Measurements from ENCODE around the gene KCNJ12.
A peak's percentile ranks its signal among the peaks of the same experiment; 100 is the strongest.
"Not testable (repeated sequence)": the region's sequence is repeated elsewhere in the genome, so short reads cannot be mapped to it uniquely, and the experiment has no call there.

Gene KCNJ12

GRCh38 chr17:21436883-21437836 is 61.0 kb downstream of the KCNJ12 start:
- Mint-ChIP-seq H3K27me3 (peaks cover 18 to 40% of the 10 kb centered on the region in 2 donors), H3K27ac (peak overlapping the region in 1 of 2 donors; percentile 39)
- not testable (repeated sequence) for H3K4me1 Mint-ChIP-seq (ENCODE audit: low read depth in 2 of 2); DNase-seq; ATAC-seq (replicated peaks); H3K9me3 Mint-ChIP-seq; H3K4me3 Mint-ChIP-seq; H3K36me3 Mint-ChIP-seq (ENCODE audit: insufficient read depth)

DNA sequence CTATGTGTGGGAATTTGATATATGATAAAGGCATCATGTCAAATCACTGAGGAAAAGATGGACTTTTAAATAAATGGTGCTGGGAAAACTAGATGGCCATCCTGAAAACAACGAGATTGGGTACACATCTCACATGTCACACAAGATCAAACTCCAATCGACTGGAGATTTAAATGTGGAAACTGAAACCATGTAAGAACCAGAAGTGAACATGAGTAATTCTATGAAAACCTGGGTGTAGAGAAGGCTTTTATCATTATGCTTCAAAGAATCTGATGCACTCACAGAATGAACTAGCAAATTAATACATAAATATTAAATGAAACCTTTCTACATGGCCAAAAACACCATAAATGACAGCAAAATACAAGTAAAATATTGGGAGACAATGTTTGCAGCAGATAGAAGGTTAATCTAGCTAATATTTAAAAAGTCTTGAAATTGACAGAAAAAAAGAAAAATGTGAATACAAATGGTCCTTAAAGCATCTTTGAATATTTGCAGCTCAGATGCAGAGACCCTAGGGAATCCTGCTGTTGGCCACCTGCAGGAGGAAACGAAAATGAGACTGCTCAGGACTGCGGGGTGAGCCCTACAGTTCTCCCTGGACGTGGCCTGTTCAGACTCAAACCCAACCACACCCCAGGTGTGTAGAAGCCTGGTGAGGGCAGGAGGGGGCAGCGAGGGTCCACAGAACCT is 62.3 kb downstream of the KCNJ12 start:
- H3K36me3 Mint-ChIP-seq (ENCODE audit: insufficient read depth); H3K4me3 Mint-ChIP-seq; ATAC-seq (replicated peaks); H3K27ac Mint-ChIP-seq; DNase-seq; H3K9me3 Mint-ChIP-seq; H3K4me1 Mint-ChIP-seq (ENCODE audit: low read depth in 2 of 2): not testable (repeated sequence)
- H3K27me3 Mint-ChIP-seq = peaks cover 18 to 33% of the 10 kb centered on the region in 2 donors

DNA sequence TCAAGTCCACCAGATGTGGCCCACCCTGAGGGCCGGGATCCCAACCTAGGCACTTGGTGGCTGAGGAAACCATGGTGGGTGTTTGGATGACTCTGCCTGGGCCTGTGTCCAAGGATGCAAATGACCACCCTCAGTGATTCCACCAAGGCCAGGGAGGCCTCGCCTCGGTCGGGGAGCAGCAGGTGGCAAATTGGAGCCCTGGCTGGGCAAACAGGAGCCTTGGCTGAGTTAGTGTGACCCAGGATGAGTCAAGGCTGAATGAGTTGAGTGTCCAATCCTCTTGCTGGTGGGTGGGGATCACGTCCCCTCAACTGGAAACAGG is 62.8 kb downstream of the KCNJ12 start:
- not testable (repeated sequence) for H3K4me1 Mint-ChIP-seq (ENCODE audit: low read depth in 2 of 2); H3K9me3 Mint-ChIP-seq; H3K27ac Mint-ChIP-seq; H3K4me3 Mint-ChIP-seq; H3K36me3 Mint-ChIP-seq (ENCODE audit: insufficient read depth); DNase-seq; ATAC-seq (replicated peaks)
- H3K27me3 Mint-ChIP-seq = peaks cover 14 to 28% of the 10 kb centered on the region in 2 donors

GRCh38 chr17:21445091-21445650 is 69.0 kb downstream of the KCNJ12 start:
- no peak for ATAC-seq (replicated peaks)
- peaks cover 14 to 36% of the 10 kb centered on the region in 2 donors for H3K27me3 Mint-ChIP-seq
- no peaks in the 10 kb centered on the region for H3K36me3 Mint-ChIP-seq (ENCODE audit: insufficient read depth)
- no peak overlapping the region for H3K27ac Mint-ChIP-seq
- H3K4me1 Mint-ChIP-seq (ENCODE audit: low read depth in 2 of 2) = no peaks in the 10 kb centered on the region
- no peaks in the 10 kb centered on the region for H3K9me3 Mint-ChIP-seq
- DNase-seq = no peak
- H3K4me3 Mint-ChIP-seq = no peak overlapping the region

DNA sequence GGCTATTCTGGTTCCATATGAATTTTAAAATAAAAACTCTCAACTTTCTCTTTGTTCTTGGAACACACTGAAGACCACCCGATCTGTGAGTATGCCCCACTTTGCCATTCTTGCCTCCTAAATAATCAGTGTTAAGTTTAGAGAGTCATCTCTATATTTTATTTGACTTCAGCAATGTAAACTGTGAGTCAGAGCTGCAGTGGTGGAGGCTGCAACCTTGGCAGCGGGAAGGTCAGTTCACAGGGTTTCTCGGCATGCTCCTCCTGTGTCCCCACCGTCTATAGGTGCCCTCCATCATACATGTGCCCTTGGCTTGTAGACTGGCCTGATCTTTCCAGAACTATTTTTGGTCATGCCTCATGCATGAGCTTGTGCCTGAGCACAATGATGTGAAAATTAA is 71.4 kb downstream of the KCNJ12 start:
- not testable (repeated sequence) for H3K9me3 Mint-ChIP-seq; DNase-seq; ATAC-seq (replicated peaks); H3K36me3 Mint-ChIP-seq (ENCODE audit: insufficient read depth); H3K27ac Mint-ChIP-seq; H3K4me1 Mint-ChIP-seq (ENCODE audit: low read depth in 2 of 2); H3K4me3 Mint-ChIP-seq
- peaks cover 17 to 44% of the 10 kb centered on the region in 2 donors for H3K27me3 Mint-ChIP-seq

DNA sequence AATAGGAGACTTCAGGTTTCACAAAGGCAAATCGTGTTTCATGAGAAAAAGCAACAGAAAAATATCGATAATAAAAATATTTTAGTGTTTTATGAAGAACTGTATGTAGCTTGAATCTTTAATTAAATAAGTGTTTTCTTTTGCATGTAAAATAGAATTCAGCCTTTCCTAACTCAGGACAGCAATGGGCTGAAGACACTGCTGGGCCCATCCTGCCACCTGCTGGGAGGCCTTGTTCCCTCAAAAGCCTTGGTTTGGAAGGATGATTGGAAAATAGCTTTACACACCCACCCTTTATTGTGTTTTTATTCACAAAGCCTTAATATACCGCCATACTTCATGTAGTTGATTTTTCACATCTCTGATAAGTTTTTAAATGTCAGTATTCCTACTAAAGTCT is 73.7 kb downstream of the KCNJ12 start:
- DNase-seq; H3K27ac Mint-ChIP-seq; H3K4me1 Mint-ChIP-seq (ENCODE audit: low read depth in 2 of 2); H3K4me3 Mint-ChIP-seq; ATAC-seq (replicated peaks); H3K36me3 Mint-ChIP-seq (ENCODE audit: insufficient read depth); H3K9me3 Mint-ChIP-seq: not testable (repeated sequence)
- peaks cover 22 to 64% of the 10 kb centered on the region in 2 donors for H3K27me3 Mint-ChIP-seq

DNA sequence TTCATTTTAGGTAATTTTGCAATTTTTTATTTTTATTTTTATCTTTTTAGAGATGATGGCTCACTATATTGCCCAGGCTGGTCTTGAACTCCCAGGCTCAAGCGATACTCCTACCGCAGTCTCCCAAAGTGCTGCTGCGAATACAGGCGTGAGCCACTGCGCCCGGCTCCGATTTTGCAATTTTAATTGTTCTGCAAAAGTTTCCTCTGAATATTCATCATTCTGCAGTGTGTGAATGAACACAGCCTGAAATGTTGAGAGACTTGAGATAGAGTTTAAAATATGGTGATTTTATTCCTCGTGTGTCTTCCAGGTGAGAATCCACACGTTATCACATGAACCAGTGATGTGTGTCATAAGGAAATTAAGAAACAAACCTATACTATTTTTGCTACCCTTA is 75.8 kb downstream of the KCNJ12 start:
- Mint-ChIP-seq H3K36me3 (ENCODE audit: insufficient read depth) (no peaks in the 10 kb centered on the region), H3K4me1 (ENCODE audit: low read depth in 2 of 2) (peaks cover 2 to 4% of the 10 kb centered on the region in 2 donors), H3K4me3 (peak overlapping the region in 1 of 2 donors; percentile 27), H3K27ac (no peak overlapping the region), H3K27me3 (peaks cover 22 to 70% of the 10 kb centered on the region in 2 donors), H3K9me3 (no peaks in the 10 kb centered on the region)
- ATAC-seq (replicated peaks) (no peak), DNase-seq (no peak)

DNA sequence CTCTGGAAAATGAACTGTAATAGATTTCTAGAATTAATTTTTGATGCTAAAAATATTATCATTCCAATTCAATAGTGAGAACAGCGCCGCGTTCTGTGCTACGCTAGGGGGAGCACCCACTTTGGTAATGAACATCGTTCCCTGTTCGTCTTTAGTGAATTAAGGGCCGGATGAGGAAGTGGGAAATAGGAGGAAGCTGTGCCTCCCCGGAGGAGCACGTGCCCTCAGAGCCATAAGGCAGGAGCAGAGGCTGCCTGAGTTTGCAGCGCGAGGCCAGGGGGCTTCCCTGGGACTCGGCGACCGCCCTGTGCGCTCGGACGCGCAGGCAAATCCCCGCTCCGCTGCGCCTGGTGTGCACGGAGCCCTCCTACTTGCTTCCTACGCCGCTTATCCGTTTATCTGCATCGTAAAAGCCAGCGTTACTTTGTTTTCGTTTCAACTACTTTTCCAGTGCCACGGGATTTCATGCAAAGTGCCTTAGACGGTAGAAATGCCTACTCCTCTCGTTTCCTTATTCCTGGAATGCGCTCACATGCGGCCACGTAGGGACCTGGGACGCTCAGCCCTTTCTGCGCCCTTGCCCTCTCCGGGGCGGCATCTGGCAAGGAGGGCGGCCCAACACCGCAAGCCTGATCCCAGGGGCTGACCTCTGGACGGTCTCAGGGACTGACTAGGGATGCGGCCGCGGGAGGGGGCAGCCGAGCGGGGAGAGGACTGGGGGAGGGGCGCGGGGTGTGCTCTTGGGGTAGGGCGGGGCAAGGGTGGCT is 76.4 kb downstream of the KCNJ12 start:
- H3K27ac Mint-ChIP-seq = no peak overlapping the region
- H3K27me3 Mint-ChIP-seq = peaks cover 22 to 64% of the 10 kb centered on the region in 2 donors
- DNase-seq (no peak), ATAC-seq (replicated peaks) (no peak)
- H3K36me3 Mint-ChIP-seq (ENCODE audit: insufficient read depth) = no peaks in the 10 kb centered on the region
- H3K4me3 Mint-ChIP-seq = peak overlapping the region; percentile 27 to 43
- H3K9me3 Mint-ChIP-seq = no peaks in the 10 kb centered on the region
- H3K4me1 Mint-ChIP-seq (ENCODE audit: low read depth in 2 of 2) = peaks cover 8 to 10% of the 10 kb centered on the region in 2 donors

- no peak overlapping the region for H3K27ac Mint-ChIP-seq
- ATAC-seq (replicated peaks) (no peak), DNase-seq (no peak)
- H3K36me3 Mint-ChIP-seq (ENCODE audit: insufficient read depth) = no peaks in the 10 kb centered on the region
- peaks cover 20 to 61% of the 10 kb centered on the region in 2 donors for H3K27me3 Mint-ChIP-seq
- peaks cover 8 to 10% of the 10 kb centered on the region in 2 donors for H3K4me1 Mint-ChIP-seq (ENCODE audit: low read depth in 2 of 2)
- no peak overlapping the region for H3K4me3 Mint-ChIP-seq
- no peaks in the 10 kb centered on the region for H3K9me3 Mint-ChIP-seq
Observed at GRCh38 chr17:21453144-21453898, 77.2 kb downstream of the KCNJ12 start.

GRCh38 chr17:21454006-21454405 is 77.8 kb downstream of the KCNJ12 start:
- H3K4me3 Mint-ChIP-seq; H3K27ac Mint-ChIP-seq; ATAC-seq (replicated peaks); H3K9me3 Mint-ChIP-seq; DNase-seq; H3K36me3 Mint-ChIP-seq (ENCODE audit: insufficient read depth): not testable (repeated sequence)
- peaks cover 13 to 60% of the 10 kb centered on the region in 2 donors for H3K27me3 Mint-ChIP-seq
- H3K4me1 Mint-ChIP-seq (ENCODE audit: low read depth in 2 of 2) = peaks cover 8 to 10% of the 10 kb centered on the region in 2 donors

DNA sequence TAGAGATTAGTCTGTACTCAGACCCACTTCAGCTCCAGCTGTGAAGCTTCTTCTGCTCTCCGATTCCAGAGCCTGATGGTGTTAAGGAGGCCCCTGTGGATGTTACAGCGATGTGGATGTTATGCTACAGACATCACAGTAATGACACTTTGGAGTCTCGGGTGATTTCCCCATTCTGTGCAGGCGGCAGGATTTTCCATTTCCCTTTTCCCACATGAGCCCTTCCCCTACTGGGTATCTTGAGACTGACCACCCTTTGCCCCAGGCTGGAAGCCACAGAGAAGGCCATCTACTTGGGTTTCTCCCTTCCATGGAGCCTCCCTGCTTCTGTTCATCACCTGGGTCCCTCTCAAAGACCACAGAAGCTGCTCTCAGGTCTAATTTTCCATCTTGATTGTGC is 78.3 kb downstream of the KCNJ12 start:
- DNase-seq = no peak
- Mint-ChIP-seq H3K36me3 (ENCODE audit: insufficient read depth) (no peaks in the 10 kb centered on the region), H3K4me3 (no peak overlapping the region), H3K27ac (no peak overlapping the region), H3K4me1 (ENCODE audit: low read depth in 2 of 2) (peaks cover 8 to 10% of the 10 kb centered on the region in 2 donors), H3K27me3 (peaks cover 12 to 56% of the 10 kb centered on the region in 2 donors), H3K9me3 (no peaks in the 10 kb centered on the region)
- ATAC-seq (replicated peaks) = no peak

DNA sequence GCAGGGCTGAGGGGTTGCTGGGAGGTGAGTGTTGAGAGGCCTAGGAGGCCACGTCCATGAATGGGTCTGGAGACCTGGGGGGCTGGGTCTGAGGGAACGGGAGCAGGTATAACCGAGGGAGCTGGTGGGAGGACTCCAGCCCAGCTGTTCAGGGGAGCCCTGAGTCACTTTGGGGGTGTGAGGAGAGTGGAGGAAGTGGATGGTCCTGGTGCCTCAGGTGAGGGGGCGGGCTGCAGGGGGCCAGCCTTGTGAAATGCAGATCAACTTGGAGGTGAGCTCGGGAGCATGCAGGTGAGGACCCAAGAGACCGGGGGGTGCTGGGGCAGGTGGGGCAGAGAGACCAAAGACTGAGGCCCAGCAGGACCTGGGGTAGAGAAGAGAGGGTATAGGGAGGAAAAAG is 79.6 kb downstream of the KCNJ12 start:
- Mint-ChIP-seq H3K36me3 (ENCODE audit: insufficient read depth) (no peaks in the 10 kb centered on the region), H3K4me3 (peak overlapping the region in 1 of 2 donors; percentile 44), H3K27me3 (peaks cover 5 to 44% of the 10 kb centered on the region in 2 donors), H3K9me3 (no peaks in the 10 kb centered on the region), H3K4me1 (ENCODE audit: low read depth in 2 of 2) (peaks cover 8 to 10% of the 10 kb centered on the region in 2 donors), H3K27ac (no peak overlapping the region)
- ATAC-seq (replicated peaks) = no peak
- no peak for DNase-seq

Data from effector memory CD8-positive, alpha-beta T cell (primary cell).